CD4-positive, alpha-beta T cell treated with Interleukin-6 at 100 ng/mL for 8 hours (primary cell): ENCODE results near the gene PCDH19.

Experiments used
- DNase-seq: peaks from one replicate; pipeline ENCODE4 v3.0.0-alpha.2; 2020; ENCODE audit warnings: mixed read lengths, low spot score

Gene PCDH19

GRCh38 chrX:100299559-100299958 is 110.5 kb downstream of the PCDH19 start:
- DNase-seq = no peak

- no peak for DNase-seq
Observed at GRCh38 chrX:100297728-100298127, 112.3 kb downstream of the PCDH19 start.

GRCh38 chrX:100296183-100296753 is 113.8 kb downstream of the PCDH19 start:
- no peak for DNase-seq

- DNase-seq = no peak
Observed at GRCh38 chrX:100294965-100295364, 115.1 kb downstream of the PCDH19 start.

GRCh38 chrX:100289066-100289558 is 121.0 kb downstream of the PCDH19 start:
- DNase-seq = no peak

- no peak for DNase-seq
Observed at GRCh38 chrX:100277231-100277630, 132.8 kb downstream of the PCDH19 start.

GRCh38 chrX:100274916-100275315 is 135.2 kb downstream of the PCDH19 start:
- no peak for DNase-seq

- no peak for DNase-seq
Observed at GRCh38 chrX:100265179-100265578, 144.9 kb downstream of the PCDH19 start.

GRCh38 chrX:100264200-100264599 is 145.9 kb downstream of the PCDH19 start:
- no peak for DNase-seq

- no peak for DNase-seq
Observed at GRCh38 chrX:100263650-100264049, 146.4 kb downstream of the PCDH19 start.

GRCh38 chrX:100248885-100249493 is 161.1 kb downstream of the PCDH19 start:
- no peak for DNase-seq

- no peak for DNase-seq
Observed at GRCh38 chrX:100247826-100248225, 162.2 kb downstream of the PCDH19 start.

- DNase-seq = no peak
Observed at GRCh38 chrX:100244681-100245080, 165.4 kb downstream of the PCDH19 start.
